ENCODE data around the gene LOXHD1.

The LOXHD1 gene

DNA sequence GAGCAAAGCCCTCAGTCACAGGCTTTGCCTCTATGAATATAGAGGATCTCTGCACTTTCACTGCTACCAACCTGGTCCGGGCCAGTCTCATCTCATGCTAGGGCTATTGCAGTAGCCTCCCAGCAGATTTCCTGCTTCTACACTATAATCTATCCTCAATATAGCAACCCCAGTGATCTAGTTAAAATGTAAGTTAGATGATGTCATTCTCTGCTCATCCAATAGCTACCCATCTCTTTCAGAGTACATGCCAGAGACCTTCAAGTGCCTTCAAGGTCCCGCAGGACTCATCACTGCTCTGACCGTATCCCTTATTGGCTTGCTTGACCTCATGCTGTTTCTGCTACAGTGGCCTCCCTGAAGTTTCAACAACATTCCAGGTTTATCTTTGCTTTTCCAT is 186.3 kb downstream of the LOXHD1 start:
- ChIA-PET CTCF (no interaction called here), POLR2A (no interaction called here)
- no peak for DNase-seq (ENCODE audit: extremely low spot score)

DNA sequence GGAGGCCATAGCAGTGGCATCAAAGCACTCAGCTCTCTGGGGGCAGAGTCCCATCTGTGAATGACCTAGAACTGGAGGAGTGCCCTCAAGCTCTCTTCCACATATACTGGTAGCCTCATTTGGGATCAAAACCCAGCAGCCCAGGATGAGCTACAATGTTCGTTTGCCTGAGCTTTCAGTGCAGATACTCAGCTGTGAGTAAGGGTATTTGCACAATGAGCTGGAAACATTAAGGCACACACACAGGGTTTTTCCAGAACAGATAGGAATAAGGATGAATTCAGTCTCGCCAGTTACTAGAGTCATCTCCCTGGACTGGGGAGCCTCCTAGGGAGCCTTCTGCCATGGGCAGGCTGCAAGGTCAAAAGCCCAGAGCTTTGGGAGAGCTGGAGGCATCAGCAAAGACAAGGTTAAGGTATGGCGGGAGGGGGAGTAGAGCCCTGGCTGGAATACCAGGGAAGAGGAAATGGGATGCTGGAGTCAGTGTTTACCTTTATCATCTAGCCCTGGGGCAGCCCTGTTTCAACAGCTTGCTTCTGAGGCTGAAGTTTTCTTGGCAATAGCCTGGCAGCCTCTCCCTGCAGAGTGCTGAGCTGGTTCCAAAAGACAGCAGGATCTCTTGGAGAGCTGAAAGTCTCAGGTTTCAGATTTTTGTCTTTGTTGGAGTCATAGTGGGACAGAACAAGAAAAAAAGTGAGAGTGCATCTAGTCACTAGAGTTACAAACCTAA is 187.7 kb downstream of the LOXHD1 start:
- DNase-seq (ENCODE audit: extremely low spot score): no peak
- ChIA-PET POLR2A (interaction anchor here (0.5 kb wide), 1 partner anchor 291 kb away, joined by 3 read pairs; no protein-coding TSS in a partner anchor), CTCF (interaction anchor here (2.1 kb wide), 1 partner anchor 12 kb away, joined by 9 read pairs; no protein-coding TSS in a partner anchor)
- TF ChIP-seq SUZ12 (IDR thresholded peaks at IDR 0.05): no peak
- no peak for TF ChIP-seq FOXK2 (IDR thresholded peaks at IDR 0.05)
- no peak for TF ChIP-seq TARDBP (IDR thresholded peaks at IDR 0.05)
- no peak for TF ChIP-seq NFRKB (IDR thresholded peaks at IDR 0.05)
- TF ChIP-seq L3MBTL2 (conservative IDR thresholded peaks at IDR 0.05): no peak
- TF ChIP-seq CTBP1 (IDR thresholded peaks at IDR 0.05; ENCODE audit: borderline replicate concordance): no peak
- no peak for TF ChIP-seq FOXM1 (IDR thresholded peaks at IDR 0.05; ENCODE audit: borderline replicate concordance)
- no peak for TF ChIP-seq LEF1 (IDR thresholded peaks at IDR 0.05; ENCODE audit: borderline replicate concordance)
- TF ChIP-seq HDGF (IDR thresholded peaks at IDR 0.05; ENCODE audit: borderline replicate concordance): no peak
- no peak for TF ChIP-seq ELF4 (IDR thresholded peaks at IDR 0.05)
- no peak for TF ChIP-seq FOXA1 (IDR thresholded peaks at IDR 0.05)
- no peak for TF ChIP-seq ARNT (IDR thresholded peaks at IDR 0.05)
- no peak for TF ChIP-seq BHLHE40 (IDR thresholded peaks at IDR 0.05; ENCODE audit: borderline replicate concordance)
- TF ChIP-seq ZNF384 (IDR thresholded peaks at IDR 0.05): no peak
- TF ChIP-seq, protein P1, sequence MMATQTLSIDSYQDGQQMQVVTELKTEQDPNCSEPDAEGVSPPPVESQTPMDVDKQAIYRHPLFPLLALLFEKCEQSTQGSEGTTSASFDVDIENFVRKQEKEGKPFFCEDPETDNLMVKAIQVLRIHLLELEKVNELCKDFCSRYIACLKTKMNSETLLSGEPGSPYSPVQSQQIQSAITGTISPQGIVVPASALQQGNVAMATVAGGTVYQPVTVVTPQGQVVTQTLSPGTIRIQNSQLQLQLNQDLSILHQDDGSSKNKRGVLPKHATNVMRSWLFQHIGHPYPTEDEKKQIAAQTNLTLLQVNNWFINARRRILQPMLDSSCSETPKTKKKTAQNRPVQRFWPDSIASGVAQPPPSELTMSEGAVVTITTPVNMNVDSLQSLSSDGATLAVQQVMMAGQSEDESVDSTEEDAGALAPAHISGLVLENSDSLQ (IDR thresholded peaks at IDR 0.05): no peak
- TF ChIP-seq SP1 (IDR thresholded peaks at IDR 0.05): no peak

More for the DNA sequence above, 186.3 kb downstream of the LOXHD1 start:
- TF ChIP-seq CTBP1 (IDR thresholded peaks at IDR 0.05; ENCODE audit: borderline replicate concordance): no peak
- no peak for TF ChIP-seq HDGF (IDR thresholded peaks at IDR 0.05; ENCODE audit: borderline replicate concordance)
- no peak for TF ChIP-seq BHLHE40 (IDR thresholded peaks at IDR 0.05; ENCODE audit: borderline replicate concordance)
- no peak for TF ChIP-seq ARNT (IDR thresholded peaks at IDR 0.05)
- TF ChIP-seq, protein P1 (IDR thresholded peaks at IDR 0.05): no peak
- no peak for TF ChIP-seq LEF1 (IDR thresholded peaks at IDR 0.05; ENCODE audit: borderline replicate concordance)
- no peak for TF ChIP-seq ZNF384 (IDR thresholded peaks at IDR 0.05)
- no peak for TF ChIP-seq TARDBP (IDR thresholded peaks at IDR 0.05)
- no peak for TF ChIP-seq SP1 (IDR thresholded peaks at IDR 0.05)
- no peak for TF ChIP-seq FOXA1 (IDR thresholded peaks at IDR 0.05)
- TF ChIP-seq FOXM1 (IDR thresholded peaks at IDR 0.05; ENCODE audit: borderline replicate concordance): no peak
- TF ChIP-seq L3MBTL2 (conservative IDR thresholded peaks at IDR 0.05): no peak
- no peak for TF ChIP-seq NFRKB (IDR thresholded peaks at IDR 0.05)
- TF ChIP-seq FOXK2 (IDR thresholded peaks at IDR 0.05): no peak
- no peak for TF ChIP-seq ELF4 (IDR thresholded peaks at IDR 0.05)
- TF ChIP-seq SUZ12 (IDR thresholded peaks at IDR 0.05): no peak

DNA sequence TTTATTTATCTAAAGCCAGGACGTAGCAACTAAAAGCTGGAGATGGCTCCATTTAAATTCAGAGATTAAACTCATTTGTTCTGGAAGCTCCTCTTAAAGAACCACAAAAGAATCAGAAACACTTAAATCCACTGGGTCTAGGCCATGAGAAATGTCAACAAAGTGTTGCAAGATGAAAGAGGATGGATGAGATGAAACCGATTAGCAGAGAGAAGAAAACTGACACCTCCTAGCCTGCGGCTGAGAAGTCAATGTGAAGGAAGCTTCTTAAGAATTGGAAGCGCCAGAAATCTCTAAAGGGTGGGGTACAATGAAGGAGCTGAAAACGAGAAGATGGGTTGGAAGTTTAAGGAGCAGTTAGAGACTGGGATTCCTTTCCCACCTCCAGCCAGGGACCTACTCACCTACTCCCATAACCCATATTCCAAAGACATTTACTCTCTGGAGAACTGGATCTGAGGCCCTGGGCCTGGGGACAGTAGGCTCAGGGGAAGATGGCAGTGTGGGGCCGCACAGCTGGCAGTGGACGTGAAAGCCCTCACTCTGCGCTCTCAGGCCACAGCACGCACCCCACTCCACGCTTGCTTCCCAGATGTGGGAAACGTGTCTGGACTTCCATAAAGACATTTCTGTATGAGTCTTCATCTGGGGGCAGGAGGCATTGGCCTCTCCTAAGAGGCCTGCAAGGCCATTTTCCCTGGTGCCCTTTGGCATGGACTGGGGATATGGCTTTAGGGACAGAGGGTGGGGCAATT is 188.4 kb downstream of the LOXHD1 start:
- CTCF ChIA-PET: interaction anchor here (2.1 kb wide), 1 partner anchor 12 kb away, joined by 9 read pairs; no protein-coding TSS in a partner anchor

DNA sequence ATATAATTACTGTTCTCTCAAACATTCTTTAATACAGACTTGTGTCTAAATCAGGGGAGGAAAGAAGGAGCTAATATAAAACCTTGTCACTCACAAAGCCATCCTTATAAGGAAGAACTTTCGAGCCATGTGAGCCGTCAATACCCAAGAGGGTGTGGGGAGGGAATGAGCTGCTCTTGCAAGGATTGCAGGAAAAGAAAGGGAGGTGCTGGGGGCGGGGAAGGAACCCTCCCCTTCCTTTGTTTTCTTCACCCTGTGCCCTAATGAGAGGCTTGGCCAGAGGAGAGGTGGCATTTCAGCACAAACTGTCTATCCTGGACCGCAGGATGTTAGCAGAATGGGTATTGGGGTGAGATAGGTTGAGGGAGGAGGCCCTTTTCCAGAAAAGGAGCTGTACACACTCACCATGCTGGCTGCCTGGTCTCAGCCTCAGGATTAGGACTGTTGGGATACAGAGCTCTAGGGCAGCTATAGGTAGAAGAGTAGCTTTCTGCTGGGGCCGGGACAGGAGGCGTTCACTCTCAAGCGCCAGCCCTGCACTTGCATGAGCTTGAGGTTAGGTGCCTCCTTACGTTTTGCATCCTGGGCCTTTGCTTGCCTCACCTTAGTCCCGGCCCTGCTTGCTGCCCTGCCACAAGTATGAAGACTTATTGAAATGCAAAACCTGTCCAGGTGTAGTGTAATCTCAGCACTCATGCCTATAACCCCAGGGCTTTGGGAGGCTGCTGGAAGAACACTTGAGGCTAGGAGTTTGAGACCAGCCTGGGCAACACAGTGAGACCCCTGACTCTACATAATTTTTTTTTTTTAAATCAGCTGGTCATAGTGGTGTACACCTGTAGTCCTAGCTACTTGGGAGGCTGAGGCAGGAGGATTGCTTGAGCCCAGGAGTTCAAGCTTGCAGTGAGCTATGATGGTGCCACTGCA is 190.5 kb downstream of the LOXHD1 start:
- CTCF ChIA-PET: interaction anchor here (0.7 to 1.4 kb wide), 2 partner anchors 186 to 192 kb away, joined by 3 to 7 read pairs; no protein-coding TSS in a partner anchor
- no peak for DNase-seq (ENCODE audit: extremely low spot score)
- no peak for TF ChIP-seq L3MBTL2 (conservative IDR thresholded peaks at IDR 0.05)
- TF ChIP-seq ZNF384 (IDR thresholded peaks at IDR 0.05): no peak
- TF ChIP-seq ELF4 (IDR thresholded peaks at IDR 0.05): no peak
- TF ChIP-seq SUZ12 (IDR thresholded peaks at IDR 0.05): no peak
- TF ChIP-seq NFRKB (IDR thresholded peaks at IDR 0.05): no peak
- no peak for TF ChIP-seq HDGF (IDR thresholded peaks at IDR 0.05; ENCODE audit: borderline replicate concordance)
- no peak for TF ChIP-seq FOXK2 (IDR thresholded peaks at IDR 0.05)
- no peak for TF ChIP-seq FOXA1 (IDR thresholded peaks at IDR 0.05)
- no peak for TF ChIP-seq LEF1 (IDR thresholded peaks at IDR 0.05; ENCODE audit: borderline replicate concordance)
- no peak for TF ChIP-seq BHLHE40 (IDR thresholded peaks at IDR 0.05; ENCODE audit: borderline replicate concordance)
- no peak for TF ChIP-seq ARNT (IDR thresholded peaks at IDR 0.05)
- no peak for TF ChIP-seq TARDBP (IDR thresholded peaks at IDR 0.05)
- no peak for TF ChIP-seq FOXM1 (IDR thresholded peaks at IDR 0.05; ENCODE audit: borderline replicate concordance)
- POLR2A ChIA-PET: interaction anchor here (0.6 kb wide), 1 partner anchor 36 kb away, joined by 4 read pairs; no protein-coding TSS in a partner anchor

More for the DNA sequence above, 188.4 kb downstream of the LOXHD1 start:
- no peak for DNase-seq (ENCODE audit: extremely low spot score)
- POLR2A ChIA-PET: no interaction called here
- TF ChIP-seq TARDBP (IDR thresholded peaks at IDR 0.05): no peak
- TF ChIP-seq BHLHE40 (IDR thresholded peaks at IDR 0.05; ENCODE audit: borderline replicate concordance): no peak
- no peak for TF ChIP-seq HDGF (IDR thresholded peaks at IDR 0.05; ENCODE audit: borderline replicate concordance)
- TF ChIP-seq FOXK2 (IDR thresholded peaks at IDR 0.05): no peak
- TF ChIP-seq ELF4 (IDR thresholded peaks at IDR 0.05): no peak
- TF ChIP-seq LEF1 (IDR thresholded peaks at IDR 0.05; ENCODE audit: borderline replicate concordance): no peak
- no peak for TF ChIP-seq CTBP1 (IDR thresholded peaks at IDR 0.05; ENCODE audit: borderline replicate concordance)
- no peak for TF ChIP-seq FOXA1 (IDR thresholded peaks at IDR 0.05)
- TF ChIP-seq ZNF384 (IDR thresholded peaks at IDR 0.05): no peak
- no peak for TF ChIP-seq SP1 (IDR thresholded peaks at IDR 0.05)
- TF ChIP-seq FOXM1 (IDR thresholded peaks at IDR 0.05; ENCODE audit: borderline replicate concordance): no peak
- TF ChIP-seq, protein P1 (IDR thresholded peaks at IDR 0.05): no peak
- TF ChIP-seq L3MBTL2 (conservative IDR thresholded peaks at IDR 0.05): no peak

Data from HEK293T (cell line).